ENCODE results near the gene DRD2. TPM values are rescaled to one million over a fixed set of nuclear protein-coding genes. Genes with fewer than 3 reads are reported as not detected.

DRD2 gene
- total RNA-seq, 1 donor from 2014 or later, result not detected

- Mint-ChIP-seq H3K4me1 (ENCODE audit: low read depth) (peaks cover 11% of the 10 kb centered on the region), H3K9me3 (ENCODE audit: low read depth) (no peaks in the 10 kb centered on the region), H3K36me3 (ENCODE audit: low read depth) (no peaks in the 10 kb centered on the region), H3K27ac (ENCODE audit: unreplicated experiment) (no peak overlapping the region), H3K27me3 (ENCODE audit: low read depth) (peaks cover 13% of the 10 kb centered on the region), H3K4me3 (ENCODE audit: unreplicated experiment) (no peak overlapping the region)
- DNase-seq (ENCODE audit: low spot score), result no peak
- no peak for TF ChIP-seq CTCF (IDR thresholded peaks at IDR 0.05)
These were observed 42.2 kb upstream of the DRD2 start for GRCh38 chr11:113517361-113517760.

- TF ChIP-seq CTCF (IDR thresholded peaks at IDR 0.05), result no peak
- no peak overlapping the region for H3K27ac Mint-ChIP-seq (ENCODE audit: unreplicated experiment)
- no peak overlapping the region for H3K4me3 Mint-ChIP-seq (ENCODE audit: unreplicated experiment)
- DNase-seq (ENCODE audit: low spot score), result no peak
- H3K9me3 Mint-ChIP-seq (ENCODE audit: low read depth), result no peaks in the 10 kb centered on the region
- H3K4me1 Mint-ChIP-seq (ENCODE audit: low read depth), result peaks cover 11% of the 10 kb centered on the region
- H3K27me3 Mint-ChIP-seq (ENCODE audit: low read depth), result peaks cover 29% of the 10 kb centered on the region
- H3K36me3 Mint-ChIP-seq (ENCODE audit: low read depth), result no peaks in the 10 kb centered on the region
These were observed 39.7 kb upstream of the DRD2 start for GRCh38 chr11:113514856-113515255.

GRCh38 chr11:113507341-113507740, 32.1 kb upstream of the DRD2 start:
- no peak for DNase-seq (ENCODE audit: low spot score)
- no peak overlapping the region for H3K27ac Mint-ChIP-seq (ENCODE audit: unreplicated experiment)
- H3K9me3 Mint-ChIP-seq (ENCODE audit: low read depth), result no peaks in the 10 kb centered on the region
- no peak for TF ChIP-seq CTCF (IDR thresholded peaks at IDR 0.05)
- H3K36me3 Mint-ChIP-seq (ENCODE audit: low read depth), result no peaks in the 10 kb centered on the region
- H3K4me1 Mint-ChIP-seq (ENCODE audit: low read depth), result no peaks in the 10 kb centered on the region
- H3K27me3 Mint-ChIP-seq (ENCODE audit: low read depth), result peaks cover 54% of the 10 kb centered on the region
- no peak overlapping the region for H3K4me3 Mint-ChIP-seq (ENCODE audit: unreplicated experiment)

GRCh38 chr11:113506893-113507292, 31.7 kb upstream of the DRD2 start:
- H3K27me3 Mint-ChIP-seq (ENCODE audit: low read depth), result peaks cover 52% of the 10 kb centered on the region
- H3K9me3 Mint-ChIP-seq (ENCODE audit: low read depth), result no peaks in the 10 kb centered on the region
- H3K4me3 Mint-ChIP-seq (ENCODE audit: unreplicated experiment), result no peak overlapping the region
- no peak for TF ChIP-seq CTCF (IDR thresholded peaks at IDR 0.05)
- H3K36me3 Mint-ChIP-seq (ENCODE audit: low read depth), result no peaks in the 10 kb centered on the region
- no peak for DNase-seq (ENCODE audit: low spot score)
- no peaks in the 10 kb centered on the region for H3K4me1 Mint-ChIP-seq (ENCODE audit: low read depth)
- H3K27ac Mint-ChIP-seq (ENCODE audit: unreplicated experiment), result no peak overlapping the region

- H3K36me3 Mint-ChIP-seq (ENCODE audit: low read depth), result no peaks in the 10 kb centered on the region
- no peaks in the 10 kb centered on the region for H3K4me1 Mint-ChIP-seq (ENCODE audit: low read depth)
- no peak for TF ChIP-seq CTCF (IDR thresholded peaks at IDR 0.05)
- H3K4me3 Mint-ChIP-seq (ENCODE audit: unreplicated experiment), result no peak overlapping the region
- no peak for DNase-seq (ENCODE audit: low spot score)
- H3K9me3 Mint-ChIP-seq (ENCODE audit: low read depth), result no peaks in the 10 kb centered on the region
- peaks cover 54% of the 10 kb centered on the region for H3K27me3 Mint-ChIP-seq (ENCODE audit: low read depth)
- no peak overlapping the region for H3K27ac Mint-ChIP-seq (ENCODE audit: unreplicated experiment)
These were observed 31.3 kb upstream of the DRD2 start for GRCh38 chr11:113506461-113506860.
